A549 (cell line): ENCODE results near the gene UMAD1.

Experiments used
- CHD4 ChIP-seq: fragments of 200-600 bp; sonication (generic); IDR thresholded peaks from 2 replicates; pipeline ENCODE4 v1.6.1; 2016; ENCODE audit warnings: antibody characterized with exemption, mild to moderate bottlenecking, borderline replicate concordance
- ESRRA ChIP-seq: fragments of 150-350 bp; IDR thresholded peaks from 2 replicates; pipeline ENCODE4 v1.6.1; 2014; ENCODE audit warnings: mild to moderate bottlenecking, low read length, borderline replicate concordance
- MAX ChIP-seq: IDR thresholded peaks from 2 replicates; pipeline ENCODE4 v1.6.1; 2012

GRCh38 chr7:7738177-7738576 is 97.6 kb downstream of the UMAD1 start:
- TF ChIP-seq CHD4 = no peak
- no peak for TF ChIP-seq MAX
- TF ChIP-seq ESRRA = no peak
